ENCODE results near the gene DNMBP. TPM values are rescaled to one million over a fixed set of nuclear protein-coding genes. Genes with fewer than 3 reads are reported as not detected.

The DNMBP gene
- total RNA-seq, 1 donor, result 62.4 TPM

DNA sequence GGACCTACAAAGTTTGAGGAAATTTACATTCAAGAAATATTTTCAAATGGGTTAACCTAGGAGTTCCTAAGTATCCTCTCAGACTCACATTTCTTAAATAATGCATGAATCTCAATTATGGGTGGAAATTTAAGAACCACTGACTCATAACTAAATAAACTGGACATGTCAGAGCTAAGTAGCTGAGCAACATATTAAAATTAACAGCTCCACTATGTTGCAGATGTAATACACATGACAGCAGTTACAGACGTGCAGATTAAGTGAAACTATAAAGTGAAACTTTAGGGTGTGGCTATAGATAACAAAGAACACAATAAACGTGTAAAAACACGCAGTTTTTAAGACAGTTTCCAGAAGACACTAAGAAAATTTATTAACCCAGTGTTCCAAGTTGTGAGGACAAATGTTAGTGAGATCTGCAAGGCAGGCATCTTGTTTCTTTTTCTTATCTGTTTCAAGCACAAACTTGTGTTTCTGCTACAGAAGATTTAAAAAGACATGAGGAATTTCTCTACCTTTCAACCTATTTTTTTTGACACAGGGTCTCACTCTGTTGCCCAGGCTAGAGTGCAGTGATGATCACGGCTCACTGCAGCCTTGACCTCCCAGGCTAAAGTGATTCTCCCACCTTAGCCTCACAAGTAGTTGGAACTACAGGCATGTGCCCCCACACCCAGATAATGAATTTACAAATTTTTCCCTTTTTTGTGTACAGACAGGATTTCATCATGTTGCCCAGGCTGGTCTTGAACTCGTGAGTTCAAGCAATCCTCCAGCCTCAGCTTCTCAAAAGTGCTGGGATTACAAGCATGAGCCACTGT, 25.3 kb downstream of the DNMBP start:
- TF ChIP-seq, protein P1, sequence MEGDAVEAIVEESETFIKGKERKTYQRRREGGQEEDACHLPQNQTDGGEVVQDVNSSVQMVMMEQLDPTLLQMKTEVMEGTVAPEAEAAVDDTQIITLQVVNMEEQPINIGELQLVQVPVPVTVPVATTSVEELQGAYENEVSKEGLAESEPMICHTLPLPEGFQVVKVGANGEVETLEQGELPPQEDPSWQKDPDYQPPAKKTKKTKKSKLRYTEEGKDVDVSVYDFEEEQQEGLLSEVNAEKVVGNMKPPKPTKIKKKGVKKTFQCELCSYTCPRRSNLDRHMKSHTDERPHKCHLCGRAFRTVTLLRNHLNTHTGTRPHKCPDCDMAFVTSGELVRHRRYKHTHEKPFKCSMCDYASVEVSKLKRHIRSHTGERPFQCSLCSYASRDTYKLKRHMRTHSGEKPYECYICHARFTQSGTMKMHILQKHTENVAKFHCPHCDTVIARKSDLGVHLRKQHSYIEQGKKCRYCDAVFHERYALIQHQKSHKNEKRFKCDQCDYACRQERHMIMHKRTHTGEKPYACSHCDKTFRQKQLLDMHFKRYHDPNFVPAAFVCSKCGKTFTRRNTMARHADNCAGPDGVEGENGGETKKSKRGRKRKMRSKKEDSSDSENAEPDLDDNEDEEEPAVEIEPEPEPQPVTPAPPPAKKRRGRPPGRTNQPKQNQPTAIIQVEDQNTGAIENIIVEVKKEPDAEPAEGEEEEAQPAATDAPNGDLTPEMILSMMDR (IDR thresholded peaks at IDR 0.05; ENCODE audit: insufficient read depth, low read length), result no peak
- H3K4me3 ChIP-seq (ENCODE audit: low read depth, low read length), result peak overlapping the region; percentile 22
- DNase-seq (ENCODE audit: low read depth), result peak; percentile 65

DNA sequence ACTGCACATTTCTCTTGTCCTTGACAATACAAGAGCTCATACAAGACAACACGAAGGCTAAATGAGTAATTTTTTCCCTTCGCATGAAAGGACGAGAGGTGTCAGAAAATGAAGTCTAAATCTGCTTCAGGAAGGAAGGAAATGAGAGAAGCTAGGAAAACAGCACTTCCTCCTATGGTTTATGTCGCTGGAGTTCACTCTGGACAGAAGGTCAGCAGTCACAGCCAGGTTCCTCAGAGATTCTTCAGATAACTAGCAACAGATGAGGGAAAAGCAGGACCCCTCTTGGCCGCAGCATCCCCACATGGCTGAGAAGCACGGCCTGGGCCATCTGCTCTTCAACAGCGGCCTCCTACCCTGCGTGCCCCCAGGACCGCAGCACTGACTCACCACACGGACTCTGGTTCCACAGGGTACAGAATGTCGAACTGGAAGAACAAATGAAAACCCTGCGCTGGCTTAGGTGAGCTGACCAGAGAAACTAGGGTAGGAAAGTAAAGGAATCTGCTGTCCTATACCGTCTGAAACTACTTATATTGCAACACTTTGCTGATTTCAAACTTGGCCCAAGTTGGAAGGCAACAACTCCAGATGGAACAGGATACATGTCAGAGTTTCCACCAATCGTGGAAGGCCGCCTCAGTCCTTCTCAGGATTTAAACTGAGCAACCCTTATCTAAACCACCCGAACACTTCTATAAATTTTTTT, 26.3 kb downstream of the DNMBP start:
- DNase-seq (ENCODE audit: low read depth), result peak; percentile 94
- H3K4me3 ChIP-seq (ENCODE audit: low read depth, low read length), result peak overlapping the region; percentile 52
- TF ChIP-seq, protein P1 (IDR thresholded peaks at IDR 0.05; ENCODE audit: insufficient read depth, low read length), result no peak

DNA sequence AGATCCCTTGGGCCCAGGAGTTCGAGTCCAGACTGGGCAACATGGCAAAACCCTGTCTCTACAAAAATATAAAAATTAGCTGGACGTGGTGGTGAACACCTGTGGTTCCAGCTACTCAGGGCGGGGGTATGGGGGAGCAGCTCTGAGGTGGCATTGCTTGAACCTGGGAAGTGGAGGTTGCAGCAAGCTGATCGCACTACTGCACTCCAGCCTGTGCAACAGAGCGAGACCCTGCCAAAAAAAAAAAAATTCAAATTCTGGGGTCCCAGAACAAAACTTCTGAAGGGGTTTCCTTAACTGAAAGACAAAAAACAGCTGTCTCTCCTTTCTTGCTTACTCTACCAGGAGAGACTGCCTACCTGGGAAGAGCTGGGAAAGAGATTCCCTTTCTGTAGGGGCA, 27.0 kb downstream of the DNMBP start:
- TF ChIP-seq, protein P1 (IDR thresholded peaks at IDR 0.05; ENCODE audit: insufficient read depth, low read length), result no peak

DNA sequence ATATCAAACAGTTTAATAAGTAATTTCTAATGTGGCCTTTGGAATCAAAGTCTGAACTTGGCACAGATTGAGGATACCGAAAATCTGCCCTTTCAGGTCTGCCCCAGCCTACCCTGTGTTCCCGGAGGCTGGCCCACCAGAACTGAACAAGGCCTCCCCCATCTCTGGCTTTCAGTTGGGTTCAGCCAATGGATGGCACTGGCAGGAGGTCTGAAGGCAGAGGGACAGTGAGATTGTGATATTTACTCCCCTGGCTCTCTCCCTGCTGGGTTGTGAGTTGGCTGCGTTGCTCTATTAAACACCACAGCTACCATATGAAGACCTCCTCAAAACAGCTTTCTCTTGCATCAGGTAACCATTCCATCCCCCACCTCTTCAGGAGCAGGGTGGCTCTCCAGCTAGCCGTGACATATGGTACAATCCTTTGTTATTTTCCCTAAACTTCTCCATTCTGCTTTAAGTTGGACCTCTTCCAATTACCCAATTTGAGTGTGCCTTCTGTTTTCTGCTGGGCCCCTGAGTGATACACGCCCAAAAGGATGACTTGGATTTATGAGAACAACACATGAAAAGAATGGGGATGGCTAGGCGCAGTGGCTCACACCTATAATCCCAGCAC, 28.1 kb downstream of the DNMBP start:
- TF ChIP-seq, protein P1 (IDR thresholded peaks at IDR 0.05; ENCODE audit: insufficient read depth, low read length), result no peak
- no peak overlapping the region for H3K4me3 ChIP-seq (ENCODE audit: low read depth, low read length)
- DNase-seq (ENCODE audit: low read depth), result no peak

More for the DNA sequence above, 27.0 kb downstream of the DNMBP start:
- no peak for DNase-seq (ENCODE audit: low read depth)
- no peak overlapping the region for H3K4me3 ChIP-seq (ENCODE audit: low read depth, low read length)

DNA sequence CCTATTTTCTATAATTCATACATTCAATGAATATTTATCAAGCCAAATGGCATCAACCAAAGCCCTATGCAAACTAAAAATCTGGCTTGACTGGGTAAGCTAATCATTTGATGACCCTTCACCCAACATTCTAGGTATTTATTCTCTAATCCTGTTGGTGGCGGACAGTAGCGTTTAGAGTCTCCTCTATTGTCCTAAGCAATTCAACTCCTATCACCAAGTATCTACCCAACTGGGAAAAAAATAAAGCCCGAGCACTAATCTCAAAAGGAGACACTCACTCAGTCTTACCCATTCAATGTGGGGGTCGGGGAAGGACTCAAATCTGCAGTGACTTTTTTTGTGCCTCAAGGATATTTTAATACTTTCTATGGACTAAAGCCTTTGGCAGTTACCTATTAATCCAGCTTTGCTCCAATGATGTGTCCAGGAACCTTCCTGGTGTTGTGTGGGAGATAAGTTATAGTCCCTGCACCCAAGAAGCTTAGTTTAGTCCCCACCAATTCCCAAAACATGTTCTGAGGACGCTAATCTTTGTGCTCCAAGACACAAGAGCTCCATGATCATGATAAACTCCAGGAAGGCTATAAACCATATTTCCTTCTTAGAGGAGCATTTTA, 30.6 kb downstream of the DNMBP start:
- H3K4me3 ChIP-seq (ENCODE audit: low read depth, low read length), result no peak overlapping the region
- no peak for DNase-seq (ENCODE audit: low read depth)
- TF ChIP-seq, protein P1 (IDR thresholded peaks at IDR 0.05; ENCODE audit: insufficient read depth, low read length), result no peak

DNA sequence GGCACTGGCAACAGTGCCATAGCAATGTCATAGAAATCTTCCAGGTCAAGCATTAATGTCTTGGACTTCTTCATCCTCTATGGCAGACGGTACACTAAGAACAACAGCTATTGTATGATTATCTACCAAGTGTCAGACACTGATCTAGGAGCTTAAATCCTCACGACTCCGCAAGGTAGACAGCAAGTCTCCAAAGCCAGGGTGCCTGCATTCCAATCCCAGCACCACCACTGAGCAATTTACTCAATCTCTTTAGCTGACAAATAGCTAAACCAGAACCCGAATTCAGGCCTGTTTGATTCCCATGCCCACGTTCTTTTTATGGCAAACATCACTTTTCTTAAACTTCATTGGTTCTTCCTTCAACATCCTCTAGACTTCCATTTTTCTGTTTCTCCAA, 31.8 kb downstream of the DNMBP start:
- TF ChIP-seq, protein P1 (IDR thresholded peaks at IDR 0.05; ENCODE audit: insufficient read depth, low read length), result no peak
- no peak for DNase-seq (ENCODE audit: low read depth)
- no peak overlapping the region for H3K4me3 ChIP-seq (ENCODE audit: low read depth, low read length)
